Large intestine (tissue), 3 donors: Measurements from ENCODE around the gene OGDHL. TPM values are rescaled to one million over a fixed set of nuclear protein-coding genes. Genes with fewer than 3 reads are reported as not detected.
"Not testable (repeated sequence)": the region's sequence is repeated elsewhere in the genome, so short reads cannot be mapped to it uniquely, and the experiment has no call there.

ENCODE experiments used
- DNase-seq, 2 donors: peaks; one replicate each; pipeline versions ENCODE4 v3.0.0 to v3.0.0-alpha.2; 2013
- H3K27ac ChIP-seq: one replicate; pipeline ENCODE4 v1.5.1; 2013; ENCODE audit warnings: low read length
- H3K27me3 ChIP-seq: 2 replicates; pipeline ENCODE4 v1.6.1; 2013; ENCODE audit warnings: low read length; ENCODE audit not compliant: control insufficient read depth, insufficient read depth
- H3K36me3 ChIP-seq: 2 replicates; pipeline ENCODE4 v1.6.1; 2013; ENCODE audit warnings: low read length; ENCODE audit not compliant: control insufficient read depth, insufficient read depth
- H3K4me1 ChIP-seq: one replicate; pipeline ENCODE4 v1.6.1; 2013; ENCODE audit warnings: low read length; ENCODE audit not compliant: control insufficient read depth, insufficient read depth
- H3K4me3 ChIP-seq: one replicate; pipeline ENCODE4 v1.5.1; 2013; ENCODE audit warnings: low read length
- H3K9me3 ChIP-seq: one replicate; pipeline ENCODE4 v1.6.1; 2013; ENCODE audit warnings: mild to moderate bottlenecking, low read depth, low read length, moderate library complexity; ENCODE audit not compliant: control insufficient read depth
- WGBS: methylation state at CpG from one replicate; pipeline ENCODE4 v1.1.5; 2013; ENCODE audit warnings: low lambda C conversion rate; ENCODE audit not compliant: insufficient coverage; 5-methylcytosine and 5-hydroxymethylcytosine counted together
- polyA plus RNA-seq: library from polyadenylated mRNA; unstranded; fragments of 120-200 nt; gene quantifications from one replicate; pipeline ENCODE4 v1.2.1, GENCODE V29; 2013

Gene OGDHL
- polyA plus RNA-seq, 1 donor: 20.0 TPM

- Histone ChIP-seq H3K9me3 (peaks cover 3% of the 10 kb centered on the region), H3K36me3 (no peaks in the 10 kb centered on the region), H3K4me1 (peaks cover 7% of the 10 kb centered on the region), H3K27ac (no peak overlapping the region), H3K4me3 (no peak overlapping the region), H3K27me3 (peaks cover 13% of the 10 kb centered on the region)
- no CpG with 5 or more reads among the region's 10 CpGs for WGBS
- no peak for DNase-seq
These were observed 2.2 kb downstream of the OGDHL start for GRCh38 chr10:49759787-49760551.

- DNase-seq: no peak
- no peak overlapping the region for H3K27ac ChIP-seq
- H3K9me3 ChIP-seq: peaks cover 3% of the 10 kb centered on the region
- no CpG with 5 or more reads among the region's 15 CpGs for WGBS
- peaks cover 7% of the 10 kb centered on the region for H3K4me1 ChIP-seq
- no peak overlapping the region for H3K4me3 ChIP-seq
- H3K27me3 ChIP-seq: peaks cover 6% of the 10 kb centered on the region
- no peaks in the 10 kb centered on the region for H3K36me3 ChIP-seq
These were observed 3.7 kb downstream of the OGDHL start for GRCh38 chr10:49758249-49758930.

- no peak overlapping the region for H3K27ac ChIP-seq
- no peak for DNase-seq
- WGBS: no CpG with 5 or more reads among the region's 6 CpGs
- no peaks in the 10 kb centered on the region for H3K36me3 ChIP-seq
- peaks cover under 1% of the 10 kb centered on the region for H3K9me3 ChIP-seq
- H3K4me3 ChIP-seq: no peak overlapping the region
- H3K27me3 ChIP-seq: peaks cover 3% of the 10 kb centered on the region
- H3K4me1 ChIP-seq: peaks cover 3% of the 10 kb centered on the region
These were observed 5.5 kb downstream of the OGDHL start for GRCh38 chr10:49756641-49757040.

- no peaks in the 10 kb centered on the region for H3K9me3 ChIP-seq
- H3K4me1 ChIP-seq: no peaks in the 10 kb centered on the region
- WGBS: no CpG with 5 or more reads among the region's 3 CpGs
- DNase-seq: no peak
- H3K36me3 ChIP-seq: no peaks in the 10 kb centered on the region
- no peak overlapping the region for H3K4me3 ChIP-seq
- H3K27ac ChIP-seq: no peak overlapping the region
- H3K27me3 ChIP-seq: no peaks in the 10 kb centered on the region
These were observed 6.1 kb downstream of the OGDHL start for GRCh38 chr10:49756031-49756430.

- H3K27me3 ChIP-seq, DNase-seq, H3K4me3 ChIP-seq, H3K27ac ChIP-seq, H3K9me3 ChIP-seq, H3K4me1 ChIP-seq, H3K36me3 ChIP-seq: not testable (repeated sequence)
- no CpG with 5 or more reads among the region's 7 CpGs for WGBS
These were observed 7.2 kb downstream of the OGDHL start for GRCh38 chr10:49754951-49755350.

GRCh38 chr10:49752584-49752983, 9.5 kb downstream of the OGDHL start:
- H3K27ac ChIP-seq: no peak overlapping the region
- no peak overlapping the region for H3K4me3 ChIP-seq
- no peaks in the 10 kb centered on the region for H3K36me3 ChIP-seq
- DNase-seq: no peak
- no CpG with 5 or more reads among the region's 7 CpGs for WGBS
- H3K4me1 ChIP-seq: no peaks in the 10 kb centered on the region
- H3K27me3 ChIP-seq: no peaks in the 10 kb centered on the region
- H3K9me3 ChIP-seq: no peaks in the 10 kb centered on the region

- no CpG with 5 or more reads among the region's 20 CpGs for WGBS
- no peaks in the 10 kb centered on the region for H3K4me1 ChIP-seq
- no peaks in the 10 kb centered on the region for H3K9me3 ChIP-seq
- no peaks in the 10 kb centered on the region for H3K36me3 ChIP-seq
- no peak for DNase-seq
- H3K27me3 ChIP-seq: no peaks in the 10 kb centered on the region
- no peak overlapping the region for H3K4me3 ChIP-seq
- no peak overlapping the region for H3K27ac ChIP-seq
These were observed 10.2 kb downstream of the OGDHL start for GRCh38 chr10:49751636-49752510.

- no peak overlapping the region for H3K4me3 ChIP-seq
- no peaks in the 10 kb centered on the region for H3K27me3 ChIP-seq
- no peaks in the 10 kb centered on the region for H3K4me1 ChIP-seq
- peaks cover 2% of the 10 kb centered on the region for H3K36me3 ChIP-seq
- WGBS: no CpG with 5 or more reads among the region's 5 CpGs
- H3K27ac ChIP-seq: no peak overlapping the region
- no peak for DNase-seq
- no peaks in the 10 kb centered on the region for H3K9me3 ChIP-seq
These were observed 10.9 kb downstream of the OGDHL start for GRCh38 chr10:49751216-49751615.

GRCh38 chr10:49750546-49750945, 11.6 kb downstream of the OGDHL start:
- H3K4me1 ChIP-seq: no peaks in the 10 kb centered on the region

More at GRCh38 chr10:49750546-49750945, 11.6 kb downstream of the OGDHL start:
- DNase-seq: no peak
- WGBS: no CpG with 5 or more reads among the region's 9 CpGs
- no peak overlapping the region for H3K27ac ChIP-seq
- H3K4me3 ChIP-seq: no peak overlapping the region
- H3K27me3 ChIP-seq: no peaks in the 10 kb centered on the region
- no peaks in the 10 kb centered on the region for H3K9me3 ChIP-seq
- peaks cover 2% of the 10 kb centered on the region for H3K36me3 ChIP-seq
